HCT116 (cell line): ENCODE measurements around the gene THRB. TPM values are rescaled to one million over a fixed set of nuclear protein-coding genes. Genes with fewer than 3 reads are reported as not detected.

Experiments used
- ATAC-seq: fragments of 200-7000 bp; cut with Tn5 transposase; 2 replicates; pipeline ENCODE4 v1.9.1; 2020; ENCODE audit warnings: mild to moderate bottlenecking, moderate library complexity
- BruUV-seq: library from RNA; stranded (reverse); fragments of 400-500 nt; replicated peaks from 2 replicates; lab custom pipeline; 2021; lab: Mats Ljungman, UMichigan
- CTCF ChIA-PET: fragments of 300-600 bp; sonication (Branson Sonifier 250); formaldehyde crosslinking; loops from one replicate; lab custom pipeline; 2021; ENCODE audit warnings: antibody characterized with exemption; lab: Charles Lee
- POLR2A ChIA-PET: fragments of 300-600, 350-600 bp; sonication (Branson Sonifier 250); formaldehyde crosslinking; loops from one replicate; lab custom pipeline; 2021; ENCODE audit warnings: antibody characterized with exemption; lab: Charles Lee
- RAD21 ChIA-PET, 2 experiments: fragments of 300-600 bp; sonication (Branson Sonifier 250); formaldehyde crosslinking; loops; one replicate each; lab custom pipeline; 2023; ENCODE audit warnings: low total read pairs in 2 of 2; ENCODE audit not compliant: uncharacterized antibody in 2 of 2, unreplicated experiment in 2 of 2, low non-redundant PET in 1 of 2; lab: Charles Lee
- DNase-seq: peaks from one replicate; pipeline ENCODE4 v3.0.0-alpha.2; 2010; ENCODE audit warnings: low read depth, low spot score
- H2AFZ ChIP-seq: fragments of 200-600 bp; shearing (Covaris generic), sonication (generic); 2 replicates; pipeline ENCODE4 v1.6.1; 2017; ENCODE audit warnings: low read depth, mixed run types, mixed read lengths, antibody characterized with exemption, low read length; ENCODE audit not compliant: poor library complexity, severe bottlenecking
- H3K27ac ChIP-seq: 2 replicates; pipeline ENCODE4 v1.5.1; 2012; ENCODE audit warnings: low read depth, low read length
- H3K27me3 ChIP-seq: fragments of 200-600 bp; sonication (generic); 2 replicates; pipeline ENCODE4 v1.6.1; 2016; ENCODE audit warnings: mixed run types, low read length, mixed read lengths; ENCODE audit not compliant: insufficient read depth
- H3K36me3 ChIP-seq, 2 experiments: fragments of 200-500 bp in 1 of 2; fragments of 200-600 bp in 1 of 2; sonication (Bioruptor generic) in 1 of 2; sonication (generic) in 1 of 2; 2 replicates each; pipeline versions ENCODE4 v1.5.1 to v1.6.1; 2014 to 2016; ENCODE audit warnings: low read length in 2 of 2, inconsistent platforms in 1 of 2, mixed read lengths in 1 of 2, mixed run types in 1 of 2; ENCODE audit not compliant: insufficient read depth in 2 of 2, control insufficient read depth in 1 of 2
- H3K4me1 ChIP-seq, 2 experiments: fragments of 200-600 bp in 1 of 2; sonication (generic) in 1 of 2; 2 replicates each; pipeline versions ENCODE4 v1.5.1 to v1.6.1; 2012 to 2017; ENCODE audit warnings: low read length in 2 of 2, inconsistent platforms in 1 of 2, mild to moderate bottlenecking in 1 of 2, mixed read lengths in 1 of 2, mixed run types in 1 of 2, moderate library complexity in 1 of 2; ENCODE audit not compliant: insufficient read depth in 2 of 2, control insufficient read depth in 1 of 2
- H3K4me2 ChIP-seq: fragments of 200-600 bp; sonication (generic); 2 replicates; pipeline ENCODE4 v1.6.1; 2017; ENCODE audit warnings: mixed run types, low read length, mixed read lengths
- H3K4me3 ChIP-seq, 2 experiments: fragments of 200-600 bp in 1 of 2; sonication (generic) in 1 of 2; replicated peaks in 1 of 2; 2 replicates each; pipeline ENCODE4 v1.5.1; 2011 to 2016; ENCODE audit warnings: low read length in 2 of 2, control low read depth in 1 of 2, low read depth in 1 of 2, mild to moderate bottlenecking in 1 of 2, mixed read lengths in 1 of 2, mixed run types in 1 of 2
- H3K79me2 ChIP-seq: fragments of 200-600 bp; sonication (generic); 2 replicates; pipeline ENCODE4 v1.6.1; 2017; ENCODE audit warnings: mild to moderate bottlenecking, mixed run types, low read length, moderate library complexity, mixed read lengths; ENCODE audit not compliant: insufficient read depth
- H3K9ac ChIP-seq: fragments of 200-600 bp; sonication (generic); 2 replicates; pipeline ENCODE4 v1.6.1; 2016; ENCODE audit warnings: low read length, mixed read lengths
- H3K9me2 ChIP-seq: fragments of 200-600 bp; sonication (generic), shearing (Covaris generic); 2 replicates; pipeline ENCODE4 v1.6.1; 2017; ENCODE audit warnings: mixed run types, mild to moderate bottlenecking, moderate library complexity; ENCODE audit not compliant: insufficient read depth
- H3K9me3 ChIP-seq, 2 experiments: fragments of 200-500 bp in 1 of 2; fragments of 200-600 bp in 1 of 2; sonication (Bioruptor generic) in 1 of 2; sonication (generic) in 1 of 2; 2 replicates each; pipeline ENCODE4 v1.6.1; 2014 to 2017; ENCODE audit warnings: low read length in 2 of 2, mixed read lengths in 2 of 2, inconsistent platforms in 1 of 2, low read depth in 1 of 2, mild to moderate bottlenecking in 1 of 2, mixed run types in 1 of 2, moderate library complexity in 1 of 2; ENCODE audit not compliant: control insufficient read depth in 1 of 2, insufficient read depth in 1 of 2
- H4K20me1 ChIP-seq: fragments of 200-600 bp; sonication (generic), shearing (Covaris generic); 2 replicates; pipeline ENCODE4 v1.6.1; 2017; ENCODE audit warnings: mixed run types, mild to moderate bottlenecking, moderate library complexity; ENCODE audit not compliant: insufficient read depth
- CTCF ChIP-seq, 3 experiments: fragments of 200-600 bp in 1 of 3; sonication (generic) in 1 of 3; IDR thresholded peaks in 2 of 3; conservative IDR thresholded peaks in 1 of 3; 2 replicates each; pipeline ENCODE4 v1.5.1; 2012 to 2017; ENCODE audit warnings: low read depth in 2 of 3, low read length in 2 of 3, antibody characterized with exemption in 1 of 3, borderline replicate concordance in 1 of 3, control low read depth in 1 of 3, mild to moderate bottlenecking in 1 of 3, mixed read lengths in 1 of 3, mixed run types in 1 of 3, moderate library complexity in 1 of 3; ENCODE audit not compliant: insufficient read depth in 1 of 3
- MAX ChIP-seq: IDR thresholded peaks from 2 replicates; pipeline ENCODE4 v1.6.1; 2012
- POLR2AphosphoS5 ChIP-seq: IDR thresholded peaks from 2 replicates; pipeline ENCODE4 v1.6.1; 2011; ENCODE audit warnings: mild to moderate bottlenecking, low read depth, low read length, moderate library complexity
- RAD21 ChIP-seq: IDR thresholded peaks from 2 replicates; pipeline ENCODE4 v1.6.1; 2012; ENCODE audit warnings: low read depth, mild to moderate bottlenecking
- SP1 ChIP-seq: IDR thresholded peaks from 2 replicates; pipeline ENCODE4 v1.6.1; 2012; ENCODE audit warnings: low read depth
- YY1 ChIP-seq: IDR thresholded peaks from 2 replicates; pipeline ENCODE4 v1.6.1; 2011; ENCODE audit warnings: low read length, low read depth, moderate library complexity, mild to moderate bottlenecking; ENCODE audit not compliant: insufficient replicate concordance; ENCODE audit errors: extremely low read depth
- ZNF274 ChIP-seq: fragments of 200-500 bp; sonication (Bioruptor generic); IDR thresholded peaks from 2 replicates; pipeline ENCODE4 v1.6.1; 2014; ENCODE audit warnings: mild to moderate bottlenecking, low read depth, low read length, inconsistent platforms
- intact Hi-C: fragments of 100-400 bp; cut with micrococcal nuclease; formaldehyde crosslinking; loops from 2 replicates; pipeline ENCODE4 v1.10.0; 2022
- total RNA-seq: library from RNA; stranded (reverse); gene quantifications from one replicate; pipeline ENCODE4 v1.2.1, GENCODE V29; 2021; ENCODE audit not compliant: unreplicated experiment

Gene THRB
- total RNA-seq, 1 experiment from 2014 or later: 2.5 TPM

- ATAC-seq (no peak), DNase-seq (no peak)
- no peaks in the 10 kb centered on the region for H3K36me3 ChIP-seq
- no peak overlapping the region for H3K9ac ChIP-seq
- H3K79me2 ChIP-seq: no peaks in the 10 kb centered on the region
- RAD21 ChIA-PET: no interaction called here
- no peaks in the 10 kb centered on the region for H3K27me3 ChIP-seq
- H2AFZ ChIP-seq: no peak overlapping the region
- H3K9me3 ChIP-seq: no peaks in the 10 kb centered on the region
- intact Hi-C loops: no loop called here
- POLR2A ChIA-PET: no interaction called here
- TF ChIP-seq MAX: no peak
- TF ChIP-seq ZNF274: no peak
- TF ChIP-seq YY1: no peak
- no peak for TF ChIP-seq SP1
- no peak for TF ChIP-seq RAD21
- no peak for TF ChIP-seq POLR2AphosphoS5
- no peak for TF ChIP-seq CTCF (IDR thresholded peaks at IDR 0.05 in 2 of 3, conservative IDR thresholded peaks at IDR 0.05 in 1 of 3; ENCODE audit: borderline replicate concordance in 1 of 3, insufficient read depth in 1 of 3, low read depth in 2 of 3, low read length in 2 of 3)
- CTCF ChIA-PET: interaction anchor here (1.4 to 2.7 kb wide), 3 partner anchors 10 to 18 kb away, joined by 3 to 11 read pairs (median 3); partner anchors contain the start of gene THRB
- H3K4me3 ChIP-seq: no peak overlapping the region
- no peaks in the 10 kb centered on the region for H3K9me2 ChIP-seq
- no peak overlapping the region for H3K27ac ChIP-seq
- no peaks in the 10 kb centered on the region for H4K20me1 ChIP-seq
- no TSS peak for BruUV-seq
- no peaks in the 10 kb centered on the region for H3K4me1 ChIP-seq
- H3K4me2 ChIP-seq: no peak overlapping the region
Measured at GRCh38 chr3:24483873-24484272, 10.8 kb downstream of the THRB start.
